KMS-11 (cell line): Measurements from ENCODE around the gene MMP28.

Experiments
- H2AFZ ChIP-seq: fragments of 200-600 bp; sonication (generic); 2 replicates; pipeline ENCODE4 v1.6.1; 2016; ENCODE audit warnings: antibody characterized with exemption, mixed run types, low read depth
- H3K27ac ChIP-seq: fragments of 200-600 bp; sonication (generic); 2 replicates; pipeline ENCODE4 v1.6.1; 2016; ENCODE audit warnings: mild to moderate bottlenecking, mixed run types
- H3K27me3 ChIP-seq: fragments of 200-600 bp; sonication (generic); 2 replicates; pipeline ENCODE4 v1.6.1; 2017; ENCODE audit warnings: mild to moderate bottlenecking, low read depth, mixed run types, moderate library complexity; ENCODE audit not compliant: insufficient read depth
- H3K36me3 ChIP-seq: fragments of 200-600 bp; sonication (generic); 2 replicates; pipeline ENCODE4 v1.6.1; 2017; ENCODE audit warnings: mild to moderate bottlenecking, mixed run types; ENCODE audit not compliant: insufficient read depth
- H3K4me1 ChIP-seq: fragments of 200-600 bp; sonication (generic); 2 replicates; pipeline ENCODE4 v1.6.1; 2016; ENCODE audit warnings: mild to moderate bottlenecking, low read depth, mixed run types; ENCODE audit not compliant: poor library complexity, severe bottlenecking
- H3K4me2 ChIP-seq: fragments of 200-600 bp; sonication (generic); 2 replicates; pipeline ENCODE4 v1.7.0; 2016; ENCODE audit warnings: mild to moderate bottlenecking, mixed run types
- H3K4me3 ChIP-seq: fragments of 200-600 bp; sonication (generic); IDR thresholded peaks from 2 replicates; pipeline ENCODE4 v1.6.1; 2017; ENCODE audit warnings: low read depth, low read length, mixed read lengths; ENCODE audit not compliant: insufficient read depth
- H3K79me2 ChIP-seq: fragments of 200-600 bp; sonication (generic); 2 replicates; pipeline ENCODE4 v1.6.1; 2016; ENCODE audit warnings: low read depth, mixed run types; ENCODE audit not compliant: insufficient read depth
- H3K9ac ChIP-seq: fragments of 200-600 bp; sonication (generic); 2 replicates; pipeline ENCODE4 v1.6.1; 2016; ENCODE audit warnings: mild to moderate bottlenecking, mixed run types
- H4K20me1 ChIP-seq: fragments of 200-600 bp; sonication (generic); 2 replicates; pipeline ENCODE4 v1.6.1; 2016; ENCODE audit warnings: mild to moderate bottlenecking, mixed run types; ENCODE audit not compliant: insufficient read depth
- TF ChIP-seq, protein P1 (sequence below): fragments of 200-600 bp; sonication (generic); conservative IDR thresholded peaks from 2 replicates; pipeline ENCODE4 v1.6.1; 2017; ENCODE audit warnings: low read depth, mild to moderate bottlenecking, antibody characterized with exemption, low read length, moderate library complexity, mixed read lengths

Gene MMP28

DNA sequence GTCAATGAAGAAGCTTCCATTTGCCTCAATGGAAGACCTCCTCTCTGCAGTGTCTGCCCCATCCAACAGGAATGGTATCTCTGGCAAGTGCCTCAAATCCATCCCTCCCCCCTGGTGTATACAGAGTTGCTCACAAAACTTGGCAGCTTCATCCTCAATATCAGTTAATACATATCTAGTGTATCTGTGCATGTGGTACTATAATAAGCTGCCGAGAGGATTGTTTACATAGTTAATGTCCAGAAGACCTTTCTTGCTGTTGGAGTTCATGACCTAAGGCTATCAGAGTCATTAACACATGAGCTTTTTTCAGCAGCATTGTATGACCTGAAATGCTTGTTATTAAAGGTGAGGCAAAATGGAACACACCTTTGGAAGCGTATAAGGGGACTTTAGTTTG lies 78.0 kb downstream of the MMP28 start:
- Histone ChIP-seq H3K27ac (no peak overlapping the region), H2AFZ (no peak overlapping the region), H3K9ac (no peak overlapping the region), H4K20me1 (no peaks in the 10 kb centered on the region), H3K79me2 (no peaks in the 10 kb centered on the region), H3K4me3 (no peak overlapping the region), H3K4me1 (no peaks in the 10 kb centered on the region), H3K4me2 (no peak overlapping the region), H3K27me3 (no peaks in the 10 kb centered on the region), H3K36me3 (0 out of 2 replicates have a peak, but pooled peaks cover under 1% of the 10 kb centered on the region)
- TF ChIP-seq, protein P1, sequence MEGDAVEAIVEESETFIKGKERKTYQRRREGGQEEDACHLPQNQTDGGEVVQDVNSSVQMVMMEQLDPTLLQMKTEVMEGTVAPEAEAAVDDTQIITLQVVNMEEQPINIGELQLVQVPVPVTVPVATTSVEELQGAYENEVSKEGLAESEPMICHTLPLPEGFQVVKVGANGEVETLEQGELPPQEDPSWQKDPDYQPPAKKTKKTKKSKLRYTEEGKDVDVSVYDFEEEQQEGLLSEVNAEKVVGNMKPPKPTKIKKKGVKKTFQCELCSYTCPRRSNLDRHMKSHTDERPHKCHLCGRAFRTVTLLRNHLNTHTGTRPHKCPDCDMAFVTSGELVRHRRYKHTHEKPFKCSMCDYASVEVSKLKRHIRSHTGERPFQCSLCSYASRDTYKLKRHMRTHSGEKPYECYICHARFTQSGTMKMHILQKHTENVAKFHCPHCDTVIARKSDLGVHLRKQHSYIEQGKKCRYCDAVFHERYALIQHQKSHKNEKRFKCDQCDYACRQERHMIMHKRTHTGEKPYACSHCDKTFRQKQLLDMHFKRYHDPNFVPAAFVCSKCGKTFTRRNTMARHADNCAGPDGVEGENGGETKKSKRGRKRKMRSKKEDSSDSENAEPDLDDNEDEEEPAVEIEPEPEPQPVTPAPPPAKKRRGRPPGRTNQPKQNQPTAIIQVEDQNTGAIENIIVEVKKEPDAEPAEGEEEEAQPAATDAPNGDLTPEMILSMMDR, result no peak

DNA sequence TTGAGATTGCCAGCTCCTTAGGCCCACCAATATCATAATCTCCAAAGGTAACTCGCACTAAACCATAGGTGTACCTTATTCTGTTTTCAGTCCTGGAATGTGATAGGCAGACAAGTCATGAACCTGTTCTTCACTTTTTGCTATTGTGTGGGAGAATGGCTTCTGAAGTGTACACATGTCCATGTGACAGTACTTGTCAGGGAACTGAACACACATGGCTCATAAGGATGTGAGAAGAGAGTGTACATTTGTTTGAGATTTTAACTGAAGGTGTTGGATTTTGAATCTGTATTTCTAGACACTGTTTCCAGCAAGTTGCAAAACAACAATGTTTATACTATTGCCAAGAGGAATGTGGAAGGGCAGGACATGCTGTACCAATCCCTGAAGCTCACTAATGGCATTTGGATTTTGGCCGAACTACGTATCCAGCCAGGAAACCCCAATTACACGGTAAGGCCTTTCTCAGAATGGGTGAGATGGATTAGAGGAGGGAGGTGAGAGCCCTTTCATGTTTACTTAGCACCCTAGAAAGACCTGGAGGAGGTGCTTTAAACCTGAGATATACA lies 78.5 kb downstream of the MMP28 start:
- Histone ChIP-seq H3K4me2 (no peak overlapping the region), H2AFZ (no peak overlapping the region), H3K79me2 (no peaks in the 10 kb centered on the region), H4K20me1 (no peaks in the 10 kb centered on the region), H3K9ac (no peak overlapping the region), H3K27ac (no peak overlapping the region), H3K4me1 (no peaks in the 10 kb centered on the region), H3K27me3 (no peaks in the 10 kb centered on the region), H3K36me3 (no peaks in the 10 kb centered on the region), H3K4me3 (no peak overlapping the region)
- TF ChIP-seq, protein P1, result no peak

DNA sequence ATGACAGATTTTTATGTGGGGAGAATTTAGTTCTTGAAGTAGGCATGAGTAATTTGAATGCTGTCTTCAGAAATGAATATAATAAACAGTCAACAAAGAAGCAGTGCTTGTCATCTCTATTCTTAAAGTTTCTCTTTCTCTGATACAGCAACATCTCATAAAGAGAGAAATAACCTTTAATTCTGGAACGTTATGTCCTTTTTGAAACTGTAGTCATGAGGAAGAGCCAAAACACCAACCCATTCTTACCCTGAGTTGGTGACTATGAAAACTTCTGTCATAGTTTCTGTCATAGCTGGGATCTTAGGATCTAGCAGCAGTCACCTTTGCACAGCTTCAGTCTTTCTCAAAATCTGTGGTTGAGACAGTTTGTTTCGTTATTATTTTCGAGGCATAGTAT lies 79.3 kb downstream of the MMP28 start:
- Histone ChIP-seq H2AFZ (no peak overlapping the region), H3K79me2 (no peaks in the 10 kb centered on the region), H3K9ac (no peak overlapping the region), H3K4me2 (no peak overlapping the region), H3K27ac (no peak overlapping the region), H3K27me3 (no peaks in the 10 kb centered on the region), H3K4me1 (no peaks in the 10 kb centered on the region), H3K4me3 (no peak overlapping the region), H3K36me3 (no peaks in the 10 kb centered on the region), H4K20me1 (no peaks in the 10 kb centered on the region)
- TF ChIP-seq, protein P1, result no peak
